ENCODE data around the gene ZNF470.

ZNF470 gene

DNA sequence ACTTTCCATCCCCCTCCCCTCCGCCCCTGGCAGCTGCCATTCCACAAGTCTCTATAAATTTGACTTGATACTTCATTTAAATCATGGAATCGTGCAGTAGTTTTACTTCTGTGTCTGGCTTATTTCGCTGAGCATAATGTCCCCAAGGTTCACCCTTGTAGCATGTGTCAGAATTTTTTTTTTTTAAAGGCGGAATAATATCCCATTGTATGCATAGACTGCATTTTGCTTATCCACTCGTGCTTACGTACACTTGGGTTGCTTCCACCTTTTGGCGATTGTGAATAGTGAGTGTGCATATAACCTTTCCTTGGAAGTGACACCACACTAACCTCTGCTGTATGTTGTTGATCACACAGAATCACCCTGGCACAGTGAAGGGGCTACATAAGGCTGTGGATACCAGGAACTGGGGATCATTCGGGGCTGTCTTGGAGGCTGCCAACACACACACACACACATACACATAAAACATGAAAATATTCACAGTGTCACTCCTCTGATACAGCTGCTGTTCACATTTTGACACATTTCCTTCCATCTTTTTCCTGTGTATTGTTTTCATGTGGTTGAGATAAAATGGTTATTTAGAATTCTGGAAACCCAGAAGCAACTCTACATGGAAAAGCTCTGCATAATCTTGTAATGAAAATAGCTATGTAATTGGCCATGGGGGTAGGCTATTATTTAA, 41.2 kb downstream of the ZNF470 start:
- no peak for DNase-seq (ENCODE audit: low read depth)

- DNase-seq (ENCODE audit: low read depth): no peak
These were observed 44.0 kb downstream of the ZNF470 start for GRCh38 chr19:56611288-56611687.

- DNase-seq (ENCODE audit: low read depth): no peak
These were observed 45.5 kb downstream of the ZNF470 start for GRCh38 chr19:56612737-56613136.

DNA sequence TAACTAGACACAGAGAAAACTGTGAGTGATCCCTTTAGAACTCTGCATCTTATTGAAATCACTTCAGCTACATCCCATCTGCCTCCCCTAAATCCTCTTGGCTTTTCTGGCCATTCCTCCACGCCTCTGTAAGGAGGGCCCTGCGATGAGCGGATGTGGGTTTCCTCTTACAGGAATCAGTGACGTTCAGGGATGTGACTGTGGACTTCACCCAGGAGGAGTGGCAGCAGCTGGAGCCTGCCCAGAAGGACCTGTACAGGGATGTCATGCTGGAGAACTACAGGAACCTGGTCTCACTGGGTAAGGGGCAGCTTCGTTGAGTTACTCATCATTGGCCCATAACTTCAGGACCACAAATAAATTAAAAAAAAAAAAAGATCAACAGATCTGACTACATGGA, 46.4 kb downstream of the ZNF470 start:
- no peak for DNase-seq (ENCODE audit: low read depth)

DNA sequence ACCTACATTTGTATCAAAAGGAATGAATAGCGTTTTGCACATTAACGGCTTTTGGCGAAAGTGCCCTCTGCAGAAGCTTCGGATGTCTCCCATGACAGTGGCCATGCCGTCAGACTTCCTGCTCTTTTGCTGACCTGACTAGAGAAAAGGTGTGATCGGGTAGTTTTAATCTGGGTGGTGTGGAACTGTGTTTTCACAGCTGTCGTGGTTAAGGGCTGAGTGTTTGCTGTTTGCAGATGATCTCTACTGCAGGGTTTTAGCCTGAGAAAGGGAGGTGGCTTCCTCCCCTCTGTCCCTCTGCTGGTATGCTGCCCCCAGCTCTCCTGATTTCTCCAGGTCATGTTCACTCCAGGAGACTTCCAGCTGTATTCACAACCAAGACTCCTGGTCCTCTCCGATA, 50.3 kb downstream of the ZNF470 start:
- no peak for DNase-seq (ENCODE audit: low read depth)

DNA sequence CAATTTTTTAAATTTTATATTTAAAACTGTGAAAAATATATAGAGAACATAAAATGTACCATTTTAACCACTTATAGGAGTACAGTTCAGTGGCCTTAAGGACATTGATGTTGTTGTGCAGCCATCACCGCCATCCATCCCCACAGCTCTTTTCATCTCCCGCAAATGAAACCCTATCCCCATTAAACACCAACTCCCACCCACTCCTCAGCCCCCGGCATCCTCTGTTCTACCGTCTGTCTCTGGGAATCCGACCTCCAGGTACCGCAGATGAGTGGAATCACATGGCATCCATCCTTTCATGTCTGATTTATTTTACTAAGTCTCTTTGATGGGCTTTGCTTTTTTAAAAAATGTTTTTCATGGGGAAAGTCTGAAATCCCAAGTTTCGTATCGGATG, 51.9 kb downstream of the ZNF470 start:
- DNase-seq (ENCODE audit: low read depth): no peak

GRCh38 chr19:56622374-56622773, 55.1 kb downstream of the ZNF470 start:
- DNase-seq (ENCODE audit: low read depth): no peak

- no peak for DNase-seq (ENCODE audit: low read depth)
These were observed 55.7 kb downstream of the ZNF470 start for GRCh38 chr19:56623006-56623405.

GRCh38 chr19:56625708-56626107, 58.4 kb downstream of the ZNF470 start:
- DNase-seq (ENCODE audit: low read depth): no peak

- no peak for DNase-seq (ENCODE audit: low read depth)
These were observed 65.8 kb downstream of the ZNF470 start for GRCh38 chr19:56633021-56633420.

- peak; percentile 53 for DNase-seq (ENCODE audit: low read depth)
These were observed 70.8 kb downstream of the ZNF470 start for GRCh38 chr19:56637976-56638555.
